SK-N-MC (cell line): Measurements from ENCODE around the gene HOXA9.

Experiments used
- EZH2 ChIP-seq: fragments of 200-600 bp; sonication (generic); IDR thresholded peaks from one replicate; pipeline ENCODE4 v1.6.1; 2017; ENCODE audit warnings: antibody characterized with exemption
- FOXP2 ChIP-seq: optimal IDR thresholded peaks from 2 replicates; pipeline ENCODE3; 2011; ENCODE audit warnings: mild to moderate bottlenecking, moderate library complexity; ENCODE audit not compliant: insufficient read depth; ENCODE audit errors: extremely low read length, control extremely low read depth
- POLR2AphosphoS5 ChIP-seq: IDR thresholded peaks from 2 replicates; pipeline ENCODE4 v1.6.1; 2012; ENCODE audit warnings: mild to moderate bottlenecking, low read depth, low read length, borderline replicate concordance

DNA sequence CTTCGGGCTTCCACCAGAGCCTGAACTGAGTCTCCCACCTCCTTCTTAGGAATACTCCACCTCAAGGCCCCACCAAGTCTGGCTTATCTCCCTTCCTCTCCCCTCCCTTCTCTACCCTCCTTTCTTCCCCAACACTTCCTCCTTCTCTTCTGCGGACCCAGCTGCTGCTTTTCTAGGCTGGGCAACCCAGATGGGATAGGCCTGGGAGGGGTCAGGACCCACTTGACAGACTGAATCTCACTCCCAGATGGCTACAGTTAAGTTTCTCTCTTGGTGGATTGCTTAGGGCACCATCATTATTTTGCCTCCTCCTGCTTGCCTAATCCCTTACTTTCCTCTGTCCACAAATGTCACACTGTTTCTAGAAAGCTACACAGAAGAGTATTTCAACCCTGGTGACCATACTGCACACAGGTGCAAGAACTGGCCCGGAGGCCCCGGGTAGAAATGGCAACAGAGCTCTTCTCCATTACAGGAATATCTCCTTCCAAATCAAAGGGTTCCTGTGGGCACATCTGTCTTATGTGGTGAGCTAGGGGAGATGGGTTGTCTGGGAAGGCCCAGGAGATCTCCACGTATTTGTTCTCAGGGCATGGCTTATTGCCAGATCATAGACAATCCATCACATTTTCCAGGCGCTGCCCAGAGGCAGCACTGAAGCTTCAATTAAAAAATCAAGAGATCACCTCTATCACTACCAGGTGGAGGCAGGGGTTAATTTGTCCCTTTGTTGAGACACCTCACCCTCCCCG lies 24.8 kb upstream of the HOXA9 start:
- TF ChIP-seq EZH2: no peak
- no peak for TF ChIP-seq POLR2AphosphoS5
- no peak for TF ChIP-seq FOXP2
